ENCODE measurements around the gene MCM8.

DNA sequence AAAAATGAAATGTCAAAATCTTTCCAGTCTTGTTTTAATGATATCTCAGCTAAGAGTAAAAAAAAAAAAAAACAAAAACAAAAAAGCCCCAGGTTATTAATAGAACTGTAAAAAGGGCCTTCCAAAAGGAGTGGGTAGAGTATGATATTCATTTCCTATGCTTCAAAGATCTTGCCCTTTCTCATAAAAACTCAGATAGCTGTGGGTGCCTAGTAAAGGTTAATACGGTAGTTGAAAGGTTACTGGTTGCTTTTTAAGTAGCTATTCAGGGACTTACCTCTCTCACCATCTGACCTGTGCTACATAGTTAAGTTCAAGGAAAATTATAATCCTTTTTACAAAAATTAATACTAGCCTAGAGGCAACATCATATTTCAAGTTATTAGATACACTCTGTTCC lies 15.1 kb upstream of the MCM8 start:
- no peak for TF ChIP-seq POLR2AphosphoS5 (IDR thresholded peaks at IDR 0.05)
- TF ChIP-seq EP300 (IDR thresholded peaks at IDR 0.05) = no peak
- TF ChIP-seq, protein P1, sequence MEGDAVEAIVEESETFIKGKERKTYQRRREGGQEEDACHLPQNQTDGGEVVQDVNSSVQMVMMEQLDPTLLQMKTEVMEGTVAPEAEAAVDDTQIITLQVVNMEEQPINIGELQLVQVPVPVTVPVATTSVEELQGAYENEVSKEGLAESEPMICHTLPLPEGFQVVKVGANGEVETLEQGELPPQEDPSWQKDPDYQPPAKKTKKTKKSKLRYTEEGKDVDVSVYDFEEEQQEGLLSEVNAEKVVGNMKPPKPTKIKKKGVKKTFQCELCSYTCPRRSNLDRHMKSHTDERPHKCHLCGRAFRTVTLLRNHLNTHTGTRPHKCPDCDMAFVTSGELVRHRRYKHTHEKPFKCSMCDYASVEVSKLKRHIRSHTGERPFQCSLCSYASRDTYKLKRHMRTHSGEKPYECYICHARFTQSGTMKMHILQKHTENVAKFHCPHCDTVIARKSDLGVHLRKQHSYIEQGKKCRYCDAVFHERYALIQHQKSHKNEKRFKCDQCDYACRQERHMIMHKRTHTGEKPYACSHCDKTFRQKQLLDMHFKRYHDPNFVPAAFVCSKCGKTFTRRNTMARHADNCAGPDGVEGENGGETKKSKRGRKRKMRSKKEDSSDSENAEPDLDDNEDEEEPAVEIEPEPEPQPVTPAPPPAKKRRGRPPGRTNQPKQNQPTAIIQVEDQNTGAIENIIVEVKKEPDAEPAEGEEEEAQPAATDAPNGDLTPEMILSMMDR (IDR thresholded peaks at IDR 0.05) = no peak
- no peak for TF ChIP-seq POLR2A (IDR thresholded peaks at IDR 0.05)

All from sigmoid colon (tissue), 4 donors.